OCI-LY3 (cell line): ENCODE measurements around the gene PLEK2.

Source experiments
- CTCF ChIP-seq: fragments of 200-600, 300-600 bp; sonication (generic); IDR thresholded peaks from 2 replicates; pipeline ENCODE4 v1.5.1; 2014; ENCODE audit warnings: antibody characterized with exemption, low read length, low read depth
- EZH2phosphoT487 ChIP-seq: fragments of 200-600 bp; shearing (Covaris generic); IDR thresholded peaks from 2 replicates; pipeline ENCODE4 v1.6.1; 2018; ENCODE audit warnings: antibody characterized with exemption, mixed run types, low read depth

GRCh38 chr14:67461341-67461985, 49.5 kb upstream of the PLEK2 start:
- TF ChIP-seq CTCF: no peak
- TF ChIP-seq EZH2phosphoT487: no peak
